Measurements from ENCODE around the gene PPP1R3F.
"Not testable (repeated sequence)": the region's sequence is repeated elsewhere in the genome, so short reads cannot be mapped to it uniquely, and the experiment has no call there.

DNA sequence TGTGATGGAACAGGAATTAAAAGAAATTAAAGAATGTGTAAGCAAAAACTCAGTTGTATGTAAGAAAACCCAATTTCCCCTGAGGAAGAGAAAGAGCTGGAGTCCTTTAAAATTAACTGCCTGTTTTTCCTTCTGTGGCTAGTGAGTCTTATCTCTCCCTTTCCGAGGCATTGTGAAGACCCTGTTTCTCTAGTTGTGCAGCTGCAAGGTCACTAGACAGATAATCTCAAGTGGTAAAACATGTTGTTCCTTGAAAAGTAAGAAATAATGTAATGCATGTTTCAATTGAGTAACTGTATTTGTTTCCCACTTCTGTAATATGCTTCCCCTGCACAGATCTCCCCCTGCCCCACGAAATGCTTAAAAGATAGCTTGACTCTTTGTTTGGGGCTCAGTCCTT lies 38.2 kb downstream of the PPP1R3F start:
- TF ChIP-seq, protein P1, sequence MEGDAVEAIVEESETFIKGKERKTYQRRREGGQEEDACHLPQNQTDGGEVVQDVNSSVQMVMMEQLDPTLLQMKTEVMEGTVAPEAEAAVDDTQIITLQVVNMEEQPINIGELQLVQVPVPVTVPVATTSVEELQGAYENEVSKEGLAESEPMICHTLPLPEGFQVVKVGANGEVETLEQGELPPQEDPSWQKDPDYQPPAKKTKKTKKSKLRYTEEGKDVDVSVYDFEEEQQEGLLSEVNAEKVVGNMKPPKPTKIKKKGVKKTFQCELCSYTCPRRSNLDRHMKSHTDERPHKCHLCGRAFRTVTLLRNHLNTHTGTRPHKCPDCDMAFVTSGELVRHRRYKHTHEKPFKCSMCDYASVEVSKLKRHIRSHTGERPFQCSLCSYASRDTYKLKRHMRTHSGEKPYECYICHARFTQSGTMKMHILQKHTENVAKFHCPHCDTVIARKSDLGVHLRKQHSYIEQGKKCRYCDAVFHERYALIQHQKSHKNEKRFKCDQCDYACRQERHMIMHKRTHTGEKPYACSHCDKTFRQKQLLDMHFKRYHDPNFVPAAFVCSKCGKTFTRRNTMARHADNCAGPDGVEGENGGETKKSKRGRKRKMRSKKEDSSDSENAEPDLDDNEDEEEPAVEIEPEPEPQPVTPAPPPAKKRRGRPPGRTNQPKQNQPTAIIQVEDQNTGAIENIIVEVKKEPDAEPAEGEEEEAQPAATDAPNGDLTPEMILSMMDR (IDR thresholded peaks at IDR 0.05): not testable (repeated sequence)
- not testable (repeated sequence) for TF ChIP-seq POLR2A (IDR thresholded peaks at IDR 0.05)
